Keratinocyte (primary cell): ENCODE measurements around the gene FOXL2NB. TPM values are rescaled to one million over a fixed set of nuclear protein-coding genes. Genes with fewer than 3 reads are reported as not detected.

Experiments
- DNase-seq: peaks from one replicate; pipeline ENCODE4 v3.0.0-alpha.2; 2011; ENCODE audit warnings: low read depth, missing footprints, low spot score
- FAIRE-seq: peaks from 2 replicates; lab custom pipeline; 2011; peaks lifted over from hg19 to GRCh38; lab: Jason Lieb, UNC
- H2AFZ ChIP-seq: 2 replicates; pipeline ENCODE4 v1.6.0; 2012; ENCODE audit warnings: low read length, control low read depth, inconsistent platforms; ENCODE audit not compliant: control insufficient read depth
- H3K27ac ChIP-seq: 2 replicates; pipeline ENCODE4 v1.5.1; 2011; ENCODE audit warnings: low read length; ENCODE audit not compliant: control insufficient read depth, insufficient read depth
- H3K27me3 ChIP-seq: 3 replicates; pipeline ENCODE4 v1.6.0; 2011; ENCODE audit warnings: low read length; ENCODE audit not compliant: control insufficient read depth, insufficient read depth; ENCODE audit errors: extremely low read depth
- H3K36me3 ChIP-seq, 2 experiments: 2 replicates in 1 of 2; 3 replicates in 1 of 2; pipeline ENCODE4 v1.5.1; 2011; ENCODE audit warnings: low read length in 2 of 2, mild to moderate bottlenecking in 1 of 2; ENCODE audit not compliant: control insufficient read depth in 2 of 2, insufficient read depth in 2 of 2; ENCODE audit errors: extremely low read depth in 1 of 2
- H3K4me1 ChIP-seq: 3 replicates; pipeline ENCODE4 v1.5.1; 2011; ENCODE audit warnings: low read length; ENCODE audit not compliant: control insufficient read depth, insufficient read depth; ENCODE audit errors: extremely low read depth
- H3K4me2 ChIP-seq: 3 replicates; pipeline ENCODE4 v1.6.0; 2011; ENCODE audit warnings: low read depth, low read length; ENCODE audit not compliant: control insufficient read depth, insufficient read depth; ENCODE audit errors: extremely low read depth
- H3K4me3 ChIP-seq, 3 experiments: fragments of 200-600 bp in 1 of 3; sonication (generic) in 1 of 3; 2 replicates in 2 of 3; 3 replicates in 1 of 3; pipeline ENCODE4 v1.5.1; 2011 to 2016; ENCODE audit warnings: low read length in 3 of 3, mild to moderate bottlenecking in 3 of 3, control low read depth in 2 of 3, inconsistent platforms in 1 of 3, low read depth in 1 of 3, mixed read lengths in 1 of 3, mixed run types in 1 of 3, moderate library complexity in 1 of 3; ENCODE audit not compliant: control insufficient read depth in 2 of 3, insufficient read depth in 2 of 3; ENCODE audit errors: extremely low read depth in 1 of 3
- H3K79me2 ChIP-seq: 2 replicates; pipeline ENCODE4 v1.6.0; 2012; ENCODE audit warnings: low read length; ENCODE audit not compliant: control insufficient read depth, insufficient read depth
- H3K9ac ChIP-seq: 3 replicates; pipeline ENCODE4 v1.6.0; 2011; ENCODE audit warnings: low read length; ENCODE audit not compliant: control insufficient read depth, insufficient read depth; ENCODE audit errors: extremely low read depth
- H3K9me1 ChIP-seq: 3 replicates; pipeline ENCODE4 v1.6.0; 2011; ENCODE audit warnings: low read length; ENCODE audit not compliant: control insufficient read depth, insufficient read depth; ENCODE audit errors: extremely low read depth
- H3K9me3 ChIP-seq: 2 replicates; pipeline ENCODE4 v1.5.1; 2012; ENCODE audit warnings: low read depth, low read length; ENCODE audit not compliant: control insufficient read depth
- H4K20me1 ChIP-seq: 3 replicates; pipeline ENCODE4 v1.6.0; 2011; ENCODE audit warnings: low read length; ENCODE audit not compliant: control insufficient read depth, insufficient read depth; ENCODE audit errors: extremely low read depth
- EZH2 ChIP-seq: IDR thresholded peaks from one replicate; pipeline ENCODE4 v1.6.1; 2012; ENCODE audit warnings: inconsistent platforms, mild to moderate bottlenecking, low read length, moderate library complexity
- dilution Hi-C: fragments of 300-500 bp; cut with MboI; formaldehyde crosslinking; loops from one replicate; pipeline ENCODE4 v1.7.0; 2020; ENCODE audit warnings: low sequenced_read_pairs; ENCODE audit not compliant: extremely low pct_ligation_motif_present
- polyA plus RNA-seq, 5 experiments: library from polyadenylated mRNA; depleted of rRNA in 3 of 5; stranded (reverse) in 3 of 5; stranded (forward) in 1 of 5; unstranded in 1 of 5; fragments of >200 nt; gene quantifications; 1 replicate in 1 of 5; 2 replicates in 3 of 5; 3 replicates in 1 of 5; pipeline versions ENCODE4 v1.2.1 to v1.2.3, GENCODE V29; 2011 to 2012; ENCODE audit warnings: missing spikeins in 2 of 5, low read depth in 1 of 5, low replicate concordance in 1 of 5
- TF ChIP-seq, protein P1 (sequence below), 3 experiments: IDR thresholded peaks in 1 of 3; conservative IDR thresholded peaks in 1 of 3; optimal IDR thresholded peaks in 1 of 3; 2 replicates in 2 of 3; 3 replicates in 1 of 3; pipeline versions ENCODE3 to v1.5.1; 2011; ENCODE audit warnings: low read length in 3 of 3, mild to moderate bottlenecking in 3 of 3, moderate library complexity in 2 of 3, control low read depth in 1 of 3, inconsistent platforms in 1 of 3; ENCODE audit not compliant: insufficient read depth in 2 of 3; ENCODE audit errors: extremely low read depth in 1 of 3

FOXL2NB gene
- polyA plus RNA-seq, 1 donor (not counting 4 experiments of a cell fraction or from before 2014, with no cell fraction given), result 0.38 TPM

GRCh38 chr3:138907539-138907938 is 39.5 kb upstream of the FOXL2NB start:
- no peaks in the 10 kb centered on the region for H3K27me3 ChIP-seq
- dilution Hi-C loops, result loop anchor here (25.0 kb wide), 1 partner anchor 95 kb away; no protein-coding TSS in a partner anchor
- FAIRE-seq (no peak), DNase-seq (no peak)
- TF ChIP-seq, protein P1, sequence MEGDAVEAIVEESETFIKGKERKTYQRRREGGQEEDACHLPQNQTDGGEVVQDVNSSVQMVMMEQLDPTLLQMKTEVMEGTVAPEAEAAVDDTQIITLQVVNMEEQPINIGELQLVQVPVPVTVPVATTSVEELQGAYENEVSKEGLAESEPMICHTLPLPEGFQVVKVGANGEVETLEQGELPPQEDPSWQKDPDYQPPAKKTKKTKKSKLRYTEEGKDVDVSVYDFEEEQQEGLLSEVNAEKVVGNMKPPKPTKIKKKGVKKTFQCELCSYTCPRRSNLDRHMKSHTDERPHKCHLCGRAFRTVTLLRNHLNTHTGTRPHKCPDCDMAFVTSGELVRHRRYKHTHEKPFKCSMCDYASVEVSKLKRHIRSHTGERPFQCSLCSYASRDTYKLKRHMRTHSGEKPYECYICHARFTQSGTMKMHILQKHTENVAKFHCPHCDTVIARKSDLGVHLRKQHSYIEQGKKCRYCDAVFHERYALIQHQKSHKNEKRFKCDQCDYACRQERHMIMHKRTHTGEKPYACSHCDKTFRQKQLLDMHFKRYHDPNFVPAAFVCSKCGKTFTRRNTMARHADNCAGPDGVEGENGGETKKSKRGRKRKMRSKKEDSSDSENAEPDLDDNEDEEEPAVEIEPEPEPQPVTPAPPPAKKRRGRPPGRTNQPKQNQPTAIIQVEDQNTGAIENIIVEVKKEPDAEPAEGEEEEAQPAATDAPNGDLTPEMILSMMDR (optimal IDR thresholded peaks at IDR 0.05 in 1 of 3, IDR thresholded peaks at IDR 0.05 in 1 of 3, conservative IDR thresholded peaks at IDR 0.05 in 1 of 3; ENCODE audit: extremely low read depth in 1 of 3, insufficient read depth in 2 of 3, low read length in 3 of 3), result no peak
- TF ChIP-seq EZH2, result no peak
- no peaks in the 10 kb centered on the region for H3K79me2 ChIP-seq
- H3K9me3 ChIP-seq, result no peaks in the 10 kb centered on the region
- no peak overlapping the region for H3K4me2 ChIP-seq
- no peaks in the 10 kb centered on the region for H3K36me3 ChIP-seq
- no peak overlapping the region for H2AFZ ChIP-seq
- no peak overlapping the region for H3K27ac ChIP-seq
- no peaks in the 10 kb centered on the region for H3K9me1 ChIP-seq
- no peaks in the 10 kb centered on the region for H4K20me1 ChIP-seq
- H3K9ac ChIP-seq, result no peak overlapping the region
- no peak overlapping the region for H3K4me3 ChIP-seq
- peaks cover 9% of the 10 kb centered on the region for H3K4me1 ChIP-seq

DNA sequence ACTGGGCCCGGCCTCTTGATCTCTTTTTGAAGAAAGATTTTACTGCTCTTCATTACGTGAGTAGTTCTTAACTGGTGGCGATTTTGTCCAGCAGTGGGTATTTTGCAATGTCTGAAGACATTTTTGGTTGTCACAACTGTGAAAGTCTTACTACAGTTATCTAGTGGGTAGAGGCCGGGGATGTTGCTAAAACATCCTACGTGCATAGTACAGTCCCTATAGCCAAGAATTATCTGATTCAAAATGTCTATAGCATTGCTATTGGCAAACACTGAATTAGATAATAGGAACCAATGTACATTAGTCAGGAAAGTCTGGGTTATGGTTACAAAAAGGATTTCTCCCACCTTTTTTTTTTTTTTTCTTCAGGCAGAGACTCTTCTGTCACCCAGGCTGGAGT is 38.2 kb upstream of the FOXL2NB start:
- Histone ChIP-seq H2AFZ (no peak overlapping the region), H3K27ac (no peak overlapping the region), H3K4me3 (no peak overlapping the region), H3K27me3 (no peaks in the 10 kb centered on the region), H4K20me1 (no peaks in the 10 kb centered on the region), H3K36me3 (no peaks in the 10 kb centered on the region), H3K4me2 (no peak overlapping the region), H3K9ac (no peak overlapping the region), H3K79me2 (no peaks in the 10 kb centered on the region), H3K4me1 (peaks cover 12% of the 10 kb centered on the region), H3K9me3 (no peaks in the 10 kb centered on the region), H3K9me1 (no peaks in the 10 kb centered on the region)
- DNase-seq (no peak), FAIRE-seq (no peak)
- TF ChIP-seq, protein P1 (optimal IDR thresholded peaks at IDR 0.05 in 1 of 3, IDR thresholded peaks at IDR 0.05 in 1 of 3, conservative IDR thresholded peaks at IDR 0.05 in 1 of 3; ENCODE audit: extremely low read depth in 1 of 3, insufficient read depth in 2 of 3, low read length in 3 of 3), result no peak
- dilution Hi-C loops, result loop anchor here (25.0 kb wide), 1 partner anchor 97 kb away; no protein-coding TSS in a partner anchor
